ENCODE measurements around the gene PLCB2.

PLCB2 gene

GRCh38 chr15:40331026-40331425 is 23.3 kb upstream of the PLCB2 start:
- DNase-seq (ENCODE audit: insufficient read length, low spot score), result no peak
- no peak for FAIRE-seq
- no peak for TF ChIP-seq CTCF (IDR thresholded peaks at IDR 0.05; ENCODE audit: insufficient read depth, missing control alignments)

GRCh38 chr15:40330368-40330836 is 22.7 kb upstream of the PLCB2 start:
- FAIRE-seq (no peak), DNase-seq (ENCODE audit: insufficient read length, low spot score) (no peak)
- no peak for TF ChIP-seq CTCF (IDR thresholded peaks at IDR 0.05; ENCODE audit: insufficient read depth, missing control alignments)

GRCh38 chr15:40329804-40330203 is 22.1 kb upstream of the PLCB2 start:
- FAIRE-seq (no peak), DNase-seq (ENCODE audit: insufficient read length, low spot score) (no peak)
- TF ChIP-seq CTCF (IDR thresholded peaks at IDR 0.05; ENCODE audit: insufficient read depth, missing control alignments), result no peak

- DNase-seq (ENCODE audit: insufficient read length, low spot score) (no peak), FAIRE-seq (no peak)
- TF ChIP-seq CTCF (IDR thresholded peaks at IDR 0.05; ENCODE audit: insufficient read depth, missing control alignments), result no peak
Observed at GRCh38 chr15:40328751-40329150, 21.0 kb upstream of the PLCB2 start.

- FAIRE-seq, result no peak
Observed at GRCh38 chr15:40328176-40328575, 20.4 kb upstream of the PLCB2 start.

GRCh38 chr15:40327457-40327856 is 19.7 kb upstream of the PLCB2 start:
- TF ChIP-seq CTCF (IDR thresholded peaks at IDR 0.05; ENCODE audit: insufficient read depth, missing control alignments), result no peak

More at GRCh38 chr15:40328176-40328575, 20.4 kb upstream of the PLCB2 start:
- no peak for TF ChIP-seq CTCF (IDR thresholded peaks at IDR 0.05; ENCODE audit: insufficient read depth, missing control alignments)
- DNase-seq (ENCODE audit: insufficient read length, low spot score), result no peak

GRCh38 chr15:40325700-40326099 is 18.0 kb upstream of the PLCB2 start:
- DNase-seq (ENCODE audit: insufficient read length, low spot score), result no peak
- no peak for TF ChIP-seq CTCF (IDR thresholded peaks at IDR 0.05; ENCODE audit: insufficient read depth, missing control alignments)
- FAIRE-seq, result no peak

More at GRCh38 chr15:40327457-40327856, 19.7 kb upstream of the PLCB2 start:
- no peak for FAIRE-seq
- no peak for DNase-seq (ENCODE audit: insufficient read length, low spot score)

All from D721Med (cell line).